GM18867 (cell line): Measurements from ENCODE around the gene MYO7B.

Experiments used
- ATAC-seq: cut with Tn5 transposase; IDR thresholded peaks from one replicate; pipeline ENCODE4 v1.9.1; 2021; ENCODE audit warnings: mild to moderate bottlenecking, moderate library complexity; ENCODE audit not compliant: unreplicated experiment

MYO7B gene

DNA sequence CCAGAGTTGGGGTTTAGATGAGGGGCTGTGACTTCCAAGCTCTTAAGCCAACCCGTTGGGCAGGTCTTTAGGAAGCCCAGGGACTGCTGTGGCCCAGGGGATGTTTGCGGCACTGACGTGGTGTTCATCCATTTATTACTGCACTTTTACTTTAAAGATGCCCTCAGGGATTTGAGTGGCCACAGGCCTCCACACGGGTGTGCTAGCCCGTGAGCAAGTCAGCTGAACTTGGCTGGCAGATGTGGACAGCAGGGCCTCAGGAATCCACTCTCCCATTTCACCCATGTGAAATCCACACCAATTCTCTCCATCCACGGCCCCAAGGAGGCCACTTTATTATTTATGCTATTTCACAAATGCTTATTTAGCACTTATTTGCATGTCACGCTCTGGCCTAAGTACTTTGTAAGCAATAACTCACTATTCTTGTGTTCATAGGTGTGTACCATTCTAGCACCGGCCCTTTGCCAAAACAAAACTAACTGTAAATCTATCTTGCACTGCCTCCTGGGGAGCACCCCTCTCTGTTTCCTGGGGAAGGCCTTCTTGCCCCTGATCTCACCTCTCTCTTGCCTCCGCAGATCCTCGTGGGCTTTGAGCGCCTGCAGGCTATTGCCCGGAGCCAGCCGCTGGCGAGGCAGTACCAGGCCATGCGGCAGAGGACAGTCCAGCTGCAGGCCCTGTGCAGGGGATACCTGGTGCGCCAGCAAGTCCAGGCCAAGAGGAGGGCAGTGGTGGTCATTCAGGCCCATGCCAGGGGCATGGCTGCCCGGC, 71.3 kb downstream of the MYO7B start:
- ATAC-seq: no peak

DNA sequence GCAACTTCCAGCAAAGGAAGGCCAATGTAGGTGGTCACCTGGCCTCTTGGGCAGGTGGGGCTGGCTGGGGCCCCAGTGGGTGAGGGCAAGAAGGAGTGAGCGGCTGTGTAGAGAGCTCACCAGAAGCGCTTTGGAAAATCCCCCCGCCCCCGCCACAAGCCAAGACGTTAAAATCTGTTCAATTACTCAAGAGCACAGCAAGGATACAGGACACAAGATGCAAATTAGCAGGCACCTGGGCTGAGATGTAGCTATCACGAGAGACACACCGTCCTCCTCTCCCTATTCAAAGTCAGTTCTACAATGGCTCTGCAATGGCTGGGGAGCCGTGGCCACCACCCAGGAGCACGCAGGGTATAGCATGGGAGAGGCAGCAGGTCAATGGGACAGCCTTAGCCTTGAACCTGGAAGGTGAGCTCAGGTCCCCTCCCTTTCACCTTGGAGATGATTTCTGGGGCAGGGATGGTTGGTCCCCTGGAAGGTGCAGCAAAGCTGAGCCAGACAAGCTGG, 72.0 kb downstream of the MYO7B start:
- ATAC-seq: no peak

DNA sequence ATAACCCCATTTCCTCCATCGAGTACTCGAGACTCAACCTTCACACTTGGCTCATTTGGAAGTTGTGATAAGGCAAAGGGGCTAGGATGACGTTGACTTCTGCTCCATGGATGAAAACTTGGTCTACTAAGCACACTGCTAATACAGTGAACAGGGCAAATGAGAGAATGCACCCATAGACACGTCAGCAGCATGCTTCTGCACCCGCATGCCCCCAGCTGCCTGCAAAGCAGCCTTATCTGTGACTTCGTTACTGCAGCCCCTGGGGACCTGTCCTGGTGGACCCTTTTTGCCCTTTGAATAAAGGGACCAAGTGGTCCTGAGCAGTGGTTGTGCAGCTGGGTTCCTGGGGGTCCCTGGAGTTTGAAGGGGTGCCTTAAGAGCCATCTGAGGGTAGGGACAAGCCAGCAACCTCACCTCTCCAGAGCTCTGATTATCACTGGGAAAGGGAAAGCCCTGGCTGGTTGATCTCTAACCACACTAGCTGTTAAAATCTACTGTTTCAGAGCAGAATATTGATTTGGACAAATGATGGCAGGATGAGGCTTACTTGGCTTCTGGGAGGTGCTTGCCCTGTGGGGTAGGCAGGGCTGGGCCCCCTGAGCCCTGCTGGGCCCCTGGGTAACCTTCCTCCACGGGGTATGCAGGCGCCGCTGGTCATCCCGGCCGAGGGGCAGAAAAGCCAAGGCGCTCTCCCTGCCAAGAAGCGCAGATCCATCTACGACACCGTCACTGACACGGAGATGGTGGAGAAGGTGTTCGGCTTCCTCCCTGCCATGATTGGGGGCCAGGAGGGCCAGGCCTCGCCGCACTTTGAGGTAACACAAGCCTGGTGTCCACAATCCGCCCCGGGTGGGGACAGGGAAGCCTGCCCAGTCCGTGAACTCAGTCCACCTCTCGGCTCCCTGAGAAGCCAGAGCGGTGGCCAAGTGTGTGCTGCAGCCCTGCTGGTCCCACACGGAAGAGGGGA, 72.9 kb downstream of the MYO7B start:
- ATAC-seq: no peak

DNA sequence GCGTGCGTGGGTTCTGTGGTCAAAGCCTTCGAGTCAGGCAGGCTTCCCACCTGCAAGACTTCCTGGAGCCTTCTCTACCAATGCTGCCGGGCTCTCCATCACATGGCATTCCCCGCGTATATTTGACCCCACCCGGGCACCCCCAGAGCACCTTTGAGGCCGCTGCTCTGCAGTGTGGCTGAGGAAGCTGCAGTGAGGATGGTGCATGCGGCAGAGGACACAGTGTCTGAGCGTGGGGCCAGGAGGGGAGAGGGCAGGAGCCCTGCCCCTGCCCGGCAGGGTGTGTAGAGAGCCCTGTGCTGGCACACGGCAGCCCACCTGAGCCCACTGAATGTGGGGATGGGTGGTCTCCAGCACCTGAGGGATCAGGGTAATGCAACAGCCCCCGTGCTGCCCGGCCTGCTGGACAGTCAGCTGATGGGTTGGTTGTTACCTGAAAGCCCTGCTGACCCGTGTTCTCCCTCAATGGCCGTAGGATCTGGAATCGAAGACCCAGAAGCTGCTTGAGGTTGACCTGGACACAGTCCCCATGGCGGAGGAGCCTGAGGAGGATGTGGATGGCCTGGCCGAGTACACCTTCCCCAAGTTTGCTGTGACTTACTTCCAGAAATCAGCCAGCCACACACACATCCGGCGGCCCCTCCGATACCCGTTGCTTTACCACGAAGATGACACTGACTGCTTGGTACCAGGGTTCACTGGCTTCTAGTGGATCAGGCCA, 73.7 kb downstream of the MYO7B start:
- no peak for ATAC-seq

DNA sequence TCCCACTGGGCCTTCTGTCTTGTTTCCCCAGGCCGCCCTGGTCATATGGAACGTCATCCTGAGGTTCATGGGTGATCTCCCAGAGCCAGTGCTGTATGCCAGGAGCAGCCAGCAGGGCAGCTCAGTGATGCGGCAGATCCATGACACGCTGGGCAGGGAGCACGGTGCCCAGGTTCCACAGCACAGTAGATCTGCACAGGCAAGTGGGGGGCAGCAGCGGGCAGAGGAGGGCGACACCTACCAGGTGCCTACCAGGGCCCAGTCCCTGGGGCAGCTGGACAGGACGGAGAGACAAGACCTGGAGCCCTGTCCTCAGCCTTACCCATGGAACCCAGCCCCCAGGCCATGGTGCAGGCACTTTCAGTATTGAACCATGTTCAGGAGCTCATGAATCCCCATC, 74.3 kb downstream of the MYO7B start:
- no peak for ATAC-seq

DNA sequence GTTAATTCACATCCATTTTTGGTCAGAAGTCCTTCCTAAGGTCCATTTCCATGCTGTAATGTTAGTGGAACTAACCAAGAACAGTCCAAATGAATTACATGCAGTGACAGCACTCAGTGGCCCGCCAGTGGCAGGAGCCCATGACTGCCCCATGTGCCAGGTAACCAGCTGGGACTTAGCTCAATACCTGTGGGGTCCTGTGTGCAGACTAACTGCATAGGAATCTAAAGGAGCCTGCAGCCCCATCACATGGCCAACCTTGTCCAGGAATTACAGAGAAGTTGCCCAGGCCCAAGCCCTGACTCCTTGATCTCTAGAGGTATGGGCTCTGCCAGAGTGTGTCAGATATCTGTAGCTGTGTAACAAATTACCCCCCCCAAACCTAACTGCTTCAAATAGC, 75.1 kb downstream of the MYO7B start:
- ATAC-seq: no peak

DNA sequence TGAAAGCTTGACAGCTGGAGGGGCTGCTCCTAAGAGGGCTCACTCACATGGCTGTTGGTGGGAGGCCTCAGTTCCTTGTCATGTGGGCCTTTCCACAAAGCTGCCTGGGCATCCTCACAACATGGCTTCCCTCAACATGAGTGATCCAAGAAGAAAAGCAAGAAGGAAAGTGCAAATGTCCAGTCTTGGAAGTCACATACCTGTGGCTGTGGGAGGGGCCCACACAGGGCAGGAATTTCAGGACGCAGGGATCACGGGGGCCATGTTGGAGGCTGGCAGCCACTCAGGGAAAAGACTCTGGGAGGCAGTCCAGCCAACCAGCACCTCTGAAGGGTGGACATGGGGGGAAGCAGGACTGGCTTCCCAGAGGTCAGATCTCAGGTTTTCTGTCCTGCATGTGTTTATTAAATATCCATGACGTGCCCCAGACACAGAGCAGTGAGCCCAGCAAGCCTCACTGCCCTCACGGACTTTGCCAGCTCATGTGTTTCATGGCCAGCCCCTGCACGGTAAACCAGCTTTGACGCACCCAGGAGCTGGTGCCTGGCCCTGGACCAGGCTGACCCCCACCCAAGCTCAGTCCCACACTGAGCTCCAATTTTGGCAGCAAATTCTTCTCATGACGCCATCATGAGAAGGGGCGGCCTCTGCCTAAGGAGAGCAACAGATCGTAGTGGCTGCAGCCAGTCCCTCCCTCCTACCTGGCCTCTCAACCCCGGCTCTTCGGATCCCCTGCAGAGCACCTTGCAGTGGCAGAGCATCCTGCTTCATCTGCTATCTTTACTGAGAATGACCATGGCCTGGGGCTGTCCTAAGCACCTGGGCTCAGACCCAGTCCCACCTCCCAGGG, 75.8 kb downstream of the MYO7B start:
- no peak for ATAC-seq

DNA sequence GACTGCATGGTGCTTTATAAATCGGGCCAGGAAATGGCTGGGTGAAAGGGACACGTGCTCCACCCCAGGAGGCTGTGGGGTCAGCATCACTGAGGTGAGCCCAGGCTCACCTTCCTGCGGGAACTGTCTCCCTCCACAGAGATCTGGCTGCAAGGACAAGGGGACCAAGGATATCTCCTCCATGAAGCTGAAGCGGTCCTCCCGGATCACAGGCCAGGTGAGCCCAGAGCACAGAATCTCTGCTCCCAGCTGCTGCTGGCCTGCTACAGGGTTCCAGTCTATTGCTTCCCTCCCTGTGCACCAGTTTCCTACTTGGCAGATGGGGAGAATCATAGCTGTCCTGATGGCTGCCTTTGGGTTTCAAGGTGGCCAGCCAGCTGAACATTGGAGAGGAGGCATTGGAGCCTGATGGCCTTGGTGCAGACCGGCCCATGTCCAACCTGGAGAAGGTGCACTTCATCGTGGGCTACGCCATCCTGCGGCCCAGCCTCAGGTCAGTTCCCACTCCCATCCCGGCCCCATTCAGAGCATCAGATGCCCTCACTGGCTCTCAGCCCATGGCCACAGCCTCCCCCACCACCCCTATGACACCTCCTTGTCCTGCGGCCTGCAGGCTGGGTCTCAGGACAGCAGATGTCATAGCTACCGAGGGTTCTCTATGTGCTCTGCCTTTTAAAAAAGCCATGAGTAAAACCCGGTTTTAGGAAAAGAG, 76.8 kb downstream of the MYO7B start:
- no peak for ATAC-seq

DNA sequence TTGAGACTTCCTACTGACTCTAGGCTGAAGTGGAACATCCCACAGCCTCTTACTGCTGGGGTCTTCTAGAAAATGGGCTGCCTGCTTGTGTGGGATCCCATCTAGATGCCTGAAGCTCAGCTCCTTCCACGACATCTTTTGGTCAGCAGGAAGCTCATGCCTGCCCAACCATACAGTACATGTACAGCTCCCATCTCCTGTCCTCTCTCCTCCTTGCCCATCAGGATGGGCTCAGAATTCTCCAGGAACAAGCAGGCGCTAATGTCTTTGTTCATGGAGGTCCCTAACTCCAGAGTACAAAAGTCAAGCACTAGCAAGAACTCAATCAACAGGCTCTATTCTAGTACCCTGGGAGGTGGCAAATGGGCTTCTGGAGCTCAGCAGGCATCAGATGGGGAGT, 78.8 kb downstream of the MYO7B start:
- no peak for ATAC-seq

DNA sequence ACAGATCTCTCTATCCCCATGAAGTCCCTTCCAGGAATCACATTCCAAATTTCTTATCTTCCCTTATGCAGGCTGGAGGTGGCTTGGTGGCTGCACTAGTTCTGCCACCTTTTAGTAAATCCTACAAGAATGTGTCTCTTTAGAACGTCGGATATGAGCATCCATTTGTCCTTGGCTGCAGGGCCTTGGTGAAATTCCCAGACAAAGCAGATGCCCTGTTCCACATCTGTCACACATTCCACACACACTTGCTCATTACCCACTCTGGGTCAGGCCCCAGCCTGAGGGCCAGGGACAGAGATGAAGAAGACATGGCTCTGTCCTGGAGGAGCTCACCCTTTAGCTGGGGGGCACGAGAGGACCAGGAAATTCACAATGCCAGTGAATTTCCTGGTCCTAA, 79.2 kb downstream of the MYO7B start:
- no peak for ATAC-seq

DNA sequence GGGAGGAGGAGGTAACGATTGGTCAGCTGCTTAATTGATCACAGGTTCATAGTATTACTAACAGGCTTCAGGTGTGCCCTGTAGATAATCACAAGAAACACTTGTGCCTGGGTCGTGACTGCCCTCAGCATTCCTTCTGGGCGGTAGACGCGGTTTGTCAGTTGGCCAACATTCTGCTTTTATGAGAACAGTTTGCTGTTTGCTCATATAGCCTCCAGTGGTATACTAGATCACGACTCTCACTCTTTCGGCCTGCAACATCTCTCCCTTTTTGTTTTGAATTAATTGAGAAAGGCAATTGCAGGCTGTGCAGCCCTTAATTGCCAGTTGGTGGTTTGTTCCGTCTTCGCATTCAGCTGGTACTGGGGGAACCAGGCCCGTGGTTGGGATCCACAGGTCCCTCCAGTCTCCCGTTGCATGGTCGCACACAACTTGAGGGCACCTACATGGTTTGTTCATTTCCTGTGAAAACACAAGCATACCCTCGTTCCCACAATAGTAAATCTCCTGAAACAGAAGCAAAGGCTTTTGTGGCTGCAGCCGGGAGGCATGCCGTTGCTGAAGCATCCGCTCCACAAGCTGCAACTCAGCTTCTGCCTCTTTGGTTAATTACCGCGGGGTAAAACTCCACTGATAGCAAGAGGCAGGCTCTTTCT, 80.2 kb downstream of the MYO7B start:
- ATAC-seq: no peak

DNA sequence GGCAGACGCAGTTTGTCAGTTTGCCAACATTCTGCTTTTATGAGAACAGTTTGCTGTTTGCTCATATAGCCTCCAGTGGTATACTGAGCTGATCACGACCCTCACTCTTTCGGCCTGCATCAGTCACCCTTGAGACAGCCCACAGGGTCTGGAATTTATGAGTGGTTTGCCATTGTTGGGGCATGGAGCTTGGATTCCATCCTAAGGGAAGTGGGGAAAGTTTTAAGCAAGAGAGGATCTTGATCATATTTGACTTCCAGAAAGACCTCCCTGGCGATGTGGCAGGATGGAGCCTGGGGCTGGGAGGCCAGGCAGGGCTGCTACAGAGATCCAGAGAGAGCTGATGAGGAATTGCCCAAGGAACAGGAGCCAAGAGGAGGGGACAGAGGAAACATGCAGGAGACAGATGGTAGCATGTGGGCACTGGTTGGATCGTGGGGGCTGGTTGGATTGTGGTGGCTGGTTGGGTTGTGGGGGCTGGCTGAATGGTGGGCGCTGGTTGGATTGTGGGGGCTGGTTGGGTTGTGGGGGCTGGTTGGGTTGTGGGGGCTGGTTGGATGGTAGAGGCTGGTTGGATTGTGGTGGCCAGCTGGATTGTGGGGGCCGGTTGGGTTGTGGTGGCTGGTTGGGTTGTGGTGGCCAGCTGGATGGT, 83.2 kb downstream of the MYO7B start:
- no peak for ATAC-seq

DNA sequence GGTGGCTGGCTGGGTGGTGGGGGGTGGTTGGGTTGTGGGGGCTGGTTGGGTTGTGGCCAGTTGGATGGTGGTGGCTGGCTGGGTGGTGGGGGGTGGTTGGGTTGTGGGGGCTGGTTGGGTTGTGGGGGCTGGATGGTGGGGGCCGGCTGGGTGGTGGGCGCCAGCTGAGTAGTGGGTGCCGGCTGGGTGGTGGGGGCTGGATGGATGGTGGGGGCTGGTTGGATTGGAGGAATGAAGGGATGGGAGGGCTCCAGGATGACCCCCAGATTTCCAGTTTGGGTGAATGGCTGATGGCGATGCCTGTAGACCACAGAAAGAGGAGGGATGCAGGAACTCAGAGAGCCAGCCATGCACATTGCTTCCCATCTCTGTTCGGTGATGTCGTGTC, 83.7 kb downstream of the MYO7B start:
- ATAC-seq: no peak

DNA sequence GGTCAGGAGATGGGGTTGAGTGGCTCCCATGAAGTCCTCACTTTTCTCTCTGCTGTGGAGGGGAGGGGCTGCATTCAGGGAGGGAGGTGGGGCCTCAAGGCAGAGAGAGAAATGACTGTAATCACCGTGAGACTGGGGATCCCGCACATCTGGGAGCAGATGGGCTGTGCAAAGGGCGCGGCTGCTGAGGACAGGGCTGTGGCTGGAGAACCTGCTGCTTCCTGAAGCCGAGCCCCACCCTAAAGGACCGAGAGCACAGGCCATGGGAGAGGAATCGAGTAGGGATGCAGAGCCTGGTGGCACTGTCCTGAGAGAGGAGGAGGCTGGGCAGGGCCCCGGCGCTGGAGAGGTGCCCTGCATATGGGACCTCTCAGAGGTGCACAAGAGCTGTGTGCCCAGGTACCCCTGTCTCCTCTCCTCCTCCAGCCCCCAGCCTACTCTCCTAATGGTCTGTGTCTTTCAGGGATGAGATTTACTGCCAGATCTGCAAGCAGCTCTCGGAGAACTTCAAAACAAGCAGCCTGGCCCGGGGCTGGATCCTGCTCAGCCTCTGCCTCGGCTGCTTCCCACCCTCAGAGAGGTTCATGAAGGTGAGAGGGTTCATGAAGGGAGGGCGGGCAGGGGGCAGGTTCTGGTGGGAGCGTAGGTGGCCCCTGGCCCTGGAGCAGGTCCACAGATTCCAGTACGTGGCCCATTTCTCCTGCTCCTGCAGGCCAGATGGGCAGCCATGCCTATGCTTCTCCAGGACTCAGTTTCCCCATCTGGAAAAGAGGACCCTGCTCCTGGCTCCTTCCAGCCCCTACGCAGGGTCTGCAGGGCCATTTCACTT, 84.6 kb downstream of the MYO7B start:
- no peak for ATAC-seq

DNA sequence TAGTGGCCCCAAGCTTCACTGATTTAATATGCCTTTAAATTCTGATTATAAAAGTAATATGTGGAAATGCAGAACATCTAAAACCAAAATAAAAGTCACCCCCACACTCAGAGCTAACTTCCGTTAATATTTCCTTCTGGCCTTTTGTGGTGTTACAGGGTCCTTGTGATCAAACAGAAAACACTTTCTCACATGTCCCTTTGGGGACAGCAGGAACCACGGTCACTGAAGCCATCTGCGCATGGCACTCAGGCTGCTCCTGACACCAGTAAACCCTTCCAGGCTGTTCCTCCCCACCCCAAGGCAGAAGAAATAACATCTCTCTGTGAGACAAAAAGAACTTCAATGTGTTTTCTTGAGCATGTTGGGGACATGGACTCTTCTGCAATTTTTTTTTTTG, 85.4 kb downstream of the MYO7B start:
- no peak for ATAC-seq

DNA sequence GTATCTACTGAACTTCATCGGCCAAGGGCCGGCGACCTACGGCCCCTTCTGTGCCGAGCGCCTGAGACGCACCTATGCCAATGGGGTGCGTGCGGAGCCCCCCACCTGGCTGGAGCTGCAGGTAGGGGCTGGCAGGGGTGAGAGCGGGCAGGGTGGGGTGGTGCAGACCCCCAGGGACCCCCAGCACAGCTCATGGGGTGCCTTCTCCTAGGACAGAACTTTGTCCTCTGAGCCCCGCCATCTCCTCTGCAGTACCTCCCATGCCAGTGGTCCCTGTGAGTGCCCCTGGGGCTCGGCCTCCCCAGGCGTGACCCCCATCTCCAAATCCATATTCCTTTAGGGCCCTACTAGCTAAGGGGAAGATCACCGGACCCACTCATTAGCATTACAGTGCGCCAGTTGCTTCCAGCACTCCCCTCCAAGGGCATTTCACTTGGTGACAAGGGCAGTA, 86.5 kb downstream of the MYO7B start:
- ATAC-seq: no peak

DNA sequence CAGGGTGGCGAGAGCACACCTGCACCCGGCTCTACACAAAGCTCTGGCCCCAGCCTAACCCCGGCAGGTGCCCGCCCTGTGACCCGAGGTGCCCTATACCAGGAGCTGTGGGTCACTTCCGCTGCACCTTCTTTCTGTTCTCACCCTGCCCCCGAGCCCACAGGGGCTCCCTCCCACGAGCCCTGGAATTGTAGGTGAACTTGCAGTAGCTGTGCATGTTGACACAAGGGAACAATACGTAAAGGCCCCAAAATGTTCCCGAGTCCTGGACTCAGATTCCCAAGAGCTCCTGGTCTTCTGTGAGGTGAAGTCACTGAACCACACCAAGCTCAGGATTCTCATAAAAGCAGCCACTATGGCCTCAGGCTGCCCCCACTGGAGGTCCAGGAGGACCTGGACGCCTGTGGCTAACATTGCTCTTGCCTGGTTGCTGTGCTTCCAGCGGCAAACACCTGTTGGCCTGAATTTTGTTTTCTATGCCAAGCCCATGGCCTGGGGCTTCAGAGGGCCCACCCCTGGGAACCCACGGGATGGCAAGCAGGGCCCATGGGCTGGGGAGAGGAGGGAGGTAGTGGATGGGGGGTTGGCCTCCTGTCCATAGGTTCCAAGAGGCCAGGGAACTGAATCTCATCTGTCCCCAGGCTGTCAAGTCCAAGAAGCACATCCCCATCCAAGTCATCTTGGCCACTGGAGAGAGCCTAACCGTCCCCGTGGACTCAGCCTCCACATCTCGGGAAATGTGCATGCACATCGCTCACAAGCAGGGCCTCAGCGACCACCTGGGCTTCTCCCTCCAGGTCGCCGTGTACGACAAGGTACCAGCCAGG, 87.3 kb downstream of the MYO7B start:
- no peak for ATAC-seq
